HepG2 (cell line): ENCODE data around the gene EFS. TPM values are rescaled to one million over a fixed set of nuclear protein-coding genes. Genes with fewer than 3 reads are reported as not detected.

ENCODE experiments used
- ATAC-seq: fragments of 200-7000 bp; cut with Tn5 transposase; 3 replicates; pipeline ENCODE4 v1.9.1; 2020; ENCODE audit warnings: mild to moderate bottlenecking, moderate library complexity
- BruUV-seq: library from RNA; stranded (reverse); fragments of 400-500 nt; replicated peaks from 2 replicates; lab custom pipeline; 2021; lab: Mats Ljungman, UMichigan
- CTCF ChIA-PET: fragments of 300-600 bp; formaldehyde crosslinking; extraction: SDS; loops from one replicate; lab custom pipeline; 2021; ENCODE audit warnings: low total read pairs, inconsistent platforms, low intra/inter-chr PET ratio; lab: Yijun Ruan, JAX
- POLR2A ChIA-PET: fragments of 350-600 bp; sonication (Branson Sonifier 250); formaldehyde crosslinking; loops from one replicate; lab custom pipeline; 2020; ENCODE audit warnings: antibody characterized with exemption, inconsistent platforms; lab: Yijun Ruan, JAX
- DNase-seq: peaks from one replicate; pipeline ENCODE4 v3.0.0-alpha.2; 2015; ENCODE audit warnings: low spot score
- FAIRE-seq: peaks from 3 replicates; lab custom pipeline; 2011; peaks lifted over from hg19 to GRCh38; lab: Jason Lieb, UNC
- H2AFZ ChIP-seq: one replicate; pipeline ENCODE4 v1.6.1; 2011; ENCODE audit warnings: low read length, inconsistent platforms
- H3K27ac ChIP-seq: fragments of 300-600 bp; 3 replicates; pipeline ENCODE4 v1.8.0; 2011; ENCODE audit warnings: mixed run types, mild to moderate bottlenecking, mixed read lengths, low read length, inconsistent platforms; ENCODE audit not compliant: insufficient read depth; ENCODE audit errors: extremely low read length
- H3K27me3 ChIP-seq, 2 experiments: fragments of 200-600 bp in 1 of 2; 2 replicates in 1 of 2; 3 replicates in 1 of 2; pipeline versions ENCODE4 v1.6.0 to v1.8.0; 2011; ENCODE audit warnings: low read length in 2 of 2, mild to moderate bottlenecking in 2 of 2, moderate library complexity in 2 of 2, inconsistent platforms in 1 of 2; ENCODE audit not compliant: insufficient read depth in 2 of 2, control insufficient read depth in 1 of 2
- H3K36me3 ChIP-seq, 2 experiments: fragments of 200-600 bp in 1 of 2; replicated peaks in 1 of 2; 2 replicates in 1 of 2; 3 replicates in 1 of 2; pipeline versions ENCODE4 v1.5.1 to v1.8.0; 2011; ENCODE audit warnings: low read length in 2 of 2, inconsistent platforms in 1 of 2; ENCODE audit not compliant: insufficient read depth in 2 of 2, control insufficient read depth in 1 of 2
- H3K4me1 ChIP-seq: 2 replicates; pipeline ENCODE4 v1.5.1; 2012; ENCODE audit warnings: low read length, inconsistent platforms; ENCODE audit not compliant: insufficient read depth
- H3K4me2 ChIP-seq: 2 replicates; pipeline ENCODE4 v1.6.0; 2011; ENCODE audit warnings: low read depth, low read length, inconsistent platforms
- H3K4me3 ChIP-seq, 3 experiments: fragments of 200-600 bp in 1 of 3; sonication (generic), shearing (Covaris generic) in 1 of 3; replicated peaks in 1 of 3; 2 replicates each; pipeline ENCODE4 v1.5.1; 2011 to 2016; ENCODE audit warnings: low read length in 3 of 3, inconsistent platforms in 2 of 3, low read depth in 2 of 3, mild to moderate bottlenecking in 2 of 3, control low read depth in 1 of 3, mixed read lengths in 1 of 3; ENCODE audit not compliant: insufficient read depth in 1 of 3
- H3K79me2 ChIP-seq: one replicate; pipeline ENCODE4 v1.6.1; 2011; ENCODE audit warnings: low read length, inconsistent platforms; ENCODE audit not compliant: insufficient read depth
- H3K9ac ChIP-seq: 2 replicates; pipeline ENCODE4 v1.6.0; 2011; ENCODE audit warnings: mild to moderate bottlenecking, low read depth, low read length, inconsistent platforms; ENCODE audit not compliant: insufficient read depth
- H3K9me3 ChIP-seq: 2 replicates; pipeline ENCODE4 v1.5.1; 2012; ENCODE audit warnings: mild to moderate bottlenecking, low read length
- H4K20me1 ChIP-seq: 2 replicates; pipeline ENCODE4 v1.6.0; 2011; ENCODE audit warnings: inconsistent platforms, mild to moderate bottlenecking, low read length, moderate library complexity; ENCODE audit not compliant: insufficient read depth
- ATM ChIP-seq: fragments of 450-650 bp; IDR thresholded peaks from 2 replicates; pipeline ENCODE4 v1.7.1; 2017; ENCODE audit warnings: mild to moderate bottlenecking, borderline replicate concordance
- DNMT3B ChIP-seq: conservative IDR thresholded peaks from 2 replicates; pipeline ENCODE4 v1.6.1; 2016; ENCODE audit warnings: missing biosample characterization, control low read depth
- EHMT2 ChIP-seq: fragments of 200-600 bp; sonication (generic); IDR thresholded peaks from 2 replicates; pipeline ENCODE4 v1.7.0; 2017; ENCODE audit warnings: antibody characterized with exemption, low read depth, low read length, borderline replicate concordance
- KAT7 ChIP-seq: IDR thresholded peaks from 2 replicates; pipeline ENCODE4 v1.6.1; 2018; ENCODE audit warnings: borderline replicate concordance, missing compliant biosample characterization
- KAT8 ChIP-seq: IDR thresholded peaks from 2 replicates; pipeline ENCODE4 v1.6.1; 2016; ENCODE audit warnings: missing genetic modification reagents, missing compliant biosample characterization
- MTA1 ChIP-seq: sonication (generic); formaldehyde crosslinking; IDR thresholded peaks from 2 replicates; pipeline ENCODE4 v1.4.0; 2020; ENCODE audit warnings: missing genetic modification reagents, mild to moderate bottlenecking, borderline replicate concordance
- TBX3 ChIP-seq: fragments of 450-650 bp; IDR thresholded peaks from 2 replicates; pipeline ENCODE4 v1.6.1; 2017; ENCODE audit warnings: antibody characterized with exemption, mild to moderate bottlenecking, inconsistent platforms, borderline replicate concordance
- ZNF136 ChIP-seq: sonication (generic); formaldehyde crosslinking; IDR thresholded peaks from 2 replicates; pipeline ENCODE4 v1.8.1; 2022; ENCODE audit warnings: low read depth, mild to moderate bottlenecking, moderate library complexity, missing genetic modification reagents
- ZNF383 ChIP-seq: sonication (generic); formaldehyde crosslinking; IDR thresholded peaks from 2 replicates; pipeline ENCODE4 v1.4.0; 2020; ENCODE audit warnings: missing genetic modification reagents, mild to moderate bottlenecking, borderline replicate concordance
- ZNF441 ChIP-seq: sonication (generic); formaldehyde crosslinking; IDR thresholded peaks from 2 replicates; pipeline ENCODE4 v1.7.0; 2021; ENCODE audit warnings: missing genetic modification reagents, borderline replicate concordance
- ZNF556 ChIP-seq: sonication (generic); formaldehyde crosslinking; IDR thresholded peaks from 2 replicates; pipeline ENCODE4 v1.4.0; 2020; ENCODE audit warnings: mild to moderate bottlenecking, missing genetic modification reagents, borderline replicate concordance
- WGBS: methylation state at CpG from one replicate; pipeline ENCODE4 v1.1.6; 2017; ENCODE audit warnings: low lambda C conversion rate; 5-methylcytosine and 5-hydroxymethylcytosine counted together
- in situ Hi-C: cut with HindIII; loops from 2 replicates; pipeline ENCODE4 v1.10.0; 2017; ENCODE audit warnings: low pct_unique_long_range_greater_than_20kb; ENCODE audit not compliant: extremely low pct_ligation_motif_present
- intact Hi-C: fragments of 100-400 bp; cut with micrococcal nuclease; formaldehyde crosslinking; loops from one replicate; pipeline ENCODE4 v1.10.0; 2022; ENCODE audit not compliant: unreplicated experiment
- polyA plus RNA-seq, 8 experiments: library from polyadenylated mRNA; depleted of rRNA in 3 of 8; stranded (reverse) in 7 of 8; unstranded in 1 of 8; fragments of >200 nt; fragmentation: Illumina TruSeq in 4 of 8; extraction: Trizol in 4 of 8; gene quantifications; 2 replicates each; pipeline versions ENCODE4 v1.2.1 to v1.2.3, GENCODE V29; 2011 to 2016; ENCODE audit warnings: low read depth in 4 of 8, missing spikeins in 1 of 8, mixed read lengths in 1 of 8; ENCODE audit not compliant: insufficient read depth in 1 of 8
- total RNA-seq, 5 experiments: library from RNA; depleted of rRNA; stranded (reverse); fragments of >200 nt; fragmentation: Illumina TruSeq; extraction: Trizol; gene quantifications; 2 replicates each; pipeline ENCODE4 v1.2.3, GENCODE V29; 2016; ENCODE audit warnings: low read depth in 1 of 5
- TF ChIP-seq, protein P1 (sequence below): sonication (generic); formaldehyde crosslinking; IDR thresholded peaks from 2 replicates; pipeline ENCODE4 v1.5.1; 2020; ENCODE audit warnings: mild to moderate bottlenecking, missing genetic modification reagents, moderate library complexity
- TF ChIP-seq, protein P2 (sequence below): sonication (generic); formaldehyde crosslinking; IDR thresholded peaks from 2 replicates; pipeline ENCODE4 v1.5.1; 2020; ENCODE audit warnings: mild to moderate bottlenecking, missing genetic modification reagents, borderline replicate concordance

EFS gene
- total and polyA plus RNA-seq, 2 of the 13 experiments (the other 11 are each of a cell fraction or from before 2014, with no cell fraction given) = not detected

DNA sequence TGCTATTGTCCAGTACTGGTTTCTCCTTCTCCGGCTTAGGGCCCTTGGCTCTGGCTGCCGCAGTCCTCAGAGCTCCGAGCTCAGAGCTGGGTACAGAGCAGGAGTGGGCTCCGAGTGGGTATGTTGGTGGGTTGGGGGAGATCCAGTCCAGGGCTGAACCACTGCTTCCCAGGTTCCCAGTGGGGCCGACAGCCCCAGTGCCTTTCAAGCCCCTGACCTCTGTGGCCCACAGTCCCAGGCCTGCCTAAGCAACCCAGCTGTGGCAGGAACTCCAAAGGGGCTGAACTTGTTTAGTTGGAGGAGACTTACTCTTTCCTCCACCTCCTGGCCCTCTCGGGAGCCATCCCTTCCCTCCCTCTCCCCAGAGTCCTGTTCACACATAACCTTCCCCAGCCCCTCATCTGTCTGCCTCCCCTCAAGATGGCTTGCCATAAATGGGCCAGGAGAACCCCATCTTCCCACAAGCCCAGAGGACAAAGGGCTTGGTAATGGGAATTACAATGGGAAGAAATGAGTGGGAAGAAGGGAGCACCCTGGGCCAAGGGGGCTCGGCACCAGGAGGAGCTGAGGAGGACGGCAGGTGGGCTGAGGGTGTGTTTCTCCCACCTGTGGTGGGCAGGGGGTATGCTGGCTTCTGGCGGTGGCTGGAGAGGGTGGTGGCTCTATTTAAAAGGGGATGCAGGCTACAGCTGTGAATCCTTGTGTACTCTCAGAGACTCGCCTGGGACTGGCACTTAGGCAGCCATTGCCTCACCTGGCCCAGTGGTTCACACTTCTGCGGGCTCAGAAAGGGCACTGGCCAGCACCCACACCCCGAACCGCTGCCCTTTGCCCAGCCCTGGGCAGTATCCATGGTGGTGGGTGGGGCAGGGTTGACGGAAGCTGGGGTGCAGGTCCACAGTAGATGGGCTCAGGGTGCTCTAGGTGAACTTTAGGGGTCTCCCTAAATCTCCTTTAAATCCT lies 46.9 kb upstream of the EFS start:
- in situ Hi-C loops (no loop called here), intact Hi-C loops (no loop called here)
- no peak for ATAC-seq
- no peak overlapping the region for H3K4me2 ChIP-seq
- no peaks in the 10 kb centered on the region for H3K36me3 ChIP-seq
- no peaks in the 10 kb centered on the region for H3K4me1 ChIP-seq
- no peaks in the 10 kb centered on the region for H3K9me3 ChIP-seq
- no peak overlapping the region for H3K27ac ChIP-seq
- H3K4me3 ChIP-seq = no peak overlapping the region
- no peak for FAIRE-seq
- ChIA-PET CTCF (no interaction called here), POLR2A (interaction anchor here (1.4 kb wide), 1 partner anchor 91 kb away, joined by 3 read pairs; the partner anchor contains the start of gene PABPN1)
- no peak overlapping the region for H3K9ac ChIP-seq
- no peaks in the 10 kb centered on the region for H3K79me2 ChIP-seq
- BruUV-seq = no TSS peak
- no peak overlapping the region for H2AFZ ChIP-seq
- WGBS = 16% methylated on average over 14 of the region's 14 CpGs
- peaks cover 51 to 99% of the 10 kb centered on the region in 2 experiments for H3K27me3 ChIP-seq
- H4K20me1 ChIP-seq = no peaks in the 10 kb centered on the region
- DNase-seq = no peak
- TF ChIP-seq ZNF383 (CRISPR knock-in tag) (0 out of 2 replicates have a peak, but pooled peaks have one; percentile 39), KAT7 (CRISPR knock-in tag) (no peak), ATM (no peak), TBX3 (no peak), ZNF136 (no peak), DNMT3B (CRISPR knock-in tag) (no peak), KAT8 (no peak), ZNF441 (CRISPR knock-in tag) (no peak), ZNF556 (CRISPR knock-in tag) (0 out of 2 replicates have a peak, but pooled peaks have one; percentile 28), MTA1 (CRISPR knock-in tag) (0 out of 2 replicates have a peak, but pooled peaks have one; percentile 24), EHMT2 (no peak)
- TF ChIP-seq, protein P1, sequence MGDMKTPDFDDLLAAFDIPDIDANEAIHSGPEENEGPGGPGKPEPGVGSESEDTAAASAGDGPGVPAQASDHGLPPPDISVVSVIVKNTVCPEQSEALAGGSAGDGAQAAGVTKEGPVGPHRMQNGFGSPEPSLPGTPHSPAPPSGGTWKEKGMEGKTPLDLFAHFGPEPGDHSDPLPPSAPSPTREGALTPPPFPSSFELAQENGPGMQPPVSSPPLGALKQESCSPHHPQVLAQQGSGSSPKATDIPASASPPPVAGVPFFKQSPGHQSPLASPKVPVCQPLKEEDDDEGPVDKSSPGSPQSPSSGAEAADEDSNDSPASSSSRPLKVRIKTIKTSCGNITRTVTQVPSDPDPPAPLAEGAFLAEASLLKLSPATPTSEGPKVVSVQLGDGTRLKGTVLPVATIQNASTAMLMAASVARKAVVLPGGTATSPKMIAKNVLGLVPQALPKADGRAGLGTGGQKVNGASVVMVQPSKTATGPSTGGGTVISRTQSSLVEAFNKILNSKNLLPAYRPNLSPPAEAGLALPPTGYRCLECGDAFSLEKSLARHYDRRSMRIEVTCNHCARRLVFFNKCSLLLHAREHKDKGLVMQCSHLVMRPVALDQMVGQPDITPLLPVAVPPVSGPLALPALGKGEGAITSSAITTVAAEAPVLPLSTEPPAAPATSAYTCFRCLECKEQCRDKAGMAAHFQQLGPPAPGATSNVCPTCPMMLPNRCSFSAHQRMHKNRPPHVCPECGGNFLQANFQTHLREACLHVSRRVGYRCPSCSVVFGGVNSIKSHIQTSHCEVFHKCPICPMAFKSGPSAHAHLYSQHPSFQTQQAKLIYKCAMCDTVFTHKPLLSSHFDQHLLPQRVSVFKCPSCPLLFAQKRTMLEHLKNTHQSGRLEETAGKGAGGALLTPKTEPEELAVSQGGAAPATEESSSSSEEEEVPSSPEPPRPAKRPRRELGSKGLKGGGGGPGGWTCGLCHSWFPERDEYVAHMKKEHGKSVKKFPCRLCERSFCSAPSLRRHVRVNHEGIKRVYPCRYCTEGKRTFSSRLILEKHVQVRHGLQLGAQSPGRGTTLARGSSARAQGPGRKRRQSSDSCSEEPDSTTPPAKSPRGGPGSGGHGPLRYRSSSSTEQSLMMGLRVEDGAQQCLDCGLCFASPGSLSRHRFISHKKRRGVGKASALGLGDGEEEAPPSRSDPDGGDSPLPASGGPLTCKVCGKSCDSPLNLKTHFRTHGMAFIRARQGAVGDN (CRISPR knock-in tag) = 0 out of 2 replicates have a peak, but pooled peaks have one; percentile 18
- TF ChIP-seq, protein P2, sequence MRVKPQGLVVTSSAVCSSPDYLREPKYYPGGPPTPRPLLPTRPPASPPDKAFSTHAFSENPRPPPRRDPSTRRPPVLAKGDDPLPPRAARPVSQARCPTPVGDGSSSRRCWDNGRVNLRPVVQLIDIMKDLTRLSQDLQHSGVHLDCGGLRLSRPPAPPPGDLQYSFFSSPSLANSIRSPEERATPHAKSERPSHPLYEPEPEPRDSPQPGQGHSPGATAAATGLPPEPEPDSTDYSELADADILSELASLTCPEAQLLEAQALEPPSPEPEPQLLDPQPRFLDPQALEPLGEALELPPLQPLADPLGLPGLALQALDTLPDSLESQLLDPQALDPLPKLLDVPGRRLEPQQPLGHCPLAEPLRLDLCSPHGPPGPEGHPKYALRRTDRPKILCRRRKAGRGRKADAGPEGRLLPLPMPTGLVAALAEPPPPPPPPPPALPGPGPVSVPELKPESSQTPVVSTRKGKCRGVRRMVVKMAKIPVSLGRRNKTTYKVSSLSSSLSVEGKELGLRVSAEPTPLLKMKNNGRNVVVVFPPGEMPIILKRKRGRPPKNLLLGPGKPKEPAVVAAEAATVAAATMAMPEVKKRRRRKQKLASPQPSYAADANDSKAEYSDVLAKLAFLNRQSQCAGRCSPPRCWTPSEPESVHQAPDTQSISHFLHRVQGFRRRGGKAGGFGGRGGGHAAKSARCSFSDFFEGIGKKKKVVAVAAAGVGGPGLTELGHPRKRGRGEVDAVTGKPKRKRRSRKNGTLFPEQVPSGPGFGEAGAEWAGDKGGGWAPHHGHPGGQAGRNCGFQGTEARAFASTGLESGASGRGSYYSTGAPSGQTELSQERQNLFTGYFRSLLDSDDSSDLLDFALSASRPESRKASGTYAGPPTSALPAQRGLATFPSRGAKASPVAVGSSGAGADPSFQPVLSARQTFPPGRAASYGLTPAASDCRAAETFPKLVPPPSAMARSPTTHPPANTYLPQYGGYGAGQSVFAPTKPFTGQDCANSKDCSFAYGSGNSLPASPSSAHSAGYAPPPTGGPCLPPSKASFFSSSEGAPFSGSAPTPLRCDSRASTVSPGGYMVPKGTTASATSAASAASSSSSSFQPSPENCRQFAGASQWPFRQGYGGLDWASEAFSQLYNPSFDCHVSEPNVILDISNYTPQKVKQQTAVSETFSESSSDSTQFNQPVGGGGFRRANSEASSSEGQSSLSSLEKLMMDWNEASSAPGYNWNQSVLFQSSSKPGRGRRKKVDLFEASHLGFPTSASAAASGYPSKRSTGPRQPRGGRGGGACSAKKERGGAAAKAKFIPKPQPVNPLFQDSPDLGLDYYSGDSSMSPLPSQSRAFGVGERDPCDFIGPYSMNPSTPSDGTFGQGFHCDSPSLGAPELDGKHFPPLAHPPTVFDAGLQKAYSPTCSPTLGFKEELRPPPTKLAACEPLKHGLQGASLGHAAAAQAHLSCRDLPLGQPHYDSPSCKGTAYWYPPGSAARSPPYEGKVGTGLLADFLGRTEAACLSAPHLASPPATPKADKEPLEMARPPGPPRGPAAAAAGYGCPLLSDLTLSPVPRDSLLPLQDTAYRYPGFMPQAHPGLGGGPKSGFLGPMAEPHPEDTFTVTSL (CRISPR knock-in tag) = no peak
